ENCODE measurements around the gene DNAJA4.

DNA sequence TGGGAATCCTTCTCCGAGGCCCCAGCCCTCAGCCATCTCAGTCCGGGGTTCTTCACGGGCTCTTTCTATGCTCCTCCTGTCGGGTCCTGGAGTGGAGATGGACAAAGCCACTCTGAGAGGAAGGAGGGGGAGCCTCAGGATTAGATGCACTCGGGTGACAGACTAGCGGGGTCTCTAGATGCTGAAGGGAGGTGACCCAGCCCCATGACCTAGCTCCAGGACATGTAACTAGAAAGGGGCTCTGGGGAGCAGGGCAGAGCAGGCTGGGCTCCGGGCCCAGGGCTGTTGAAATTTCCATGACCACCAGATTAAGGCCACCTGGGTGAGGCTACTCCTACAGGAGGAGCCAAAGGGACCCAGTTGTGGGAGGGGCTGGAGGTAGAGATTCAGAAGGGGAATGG is 49.8 kb downstream of the DNAJA4 start:
- TF ChIP-seq, protein P1, sequence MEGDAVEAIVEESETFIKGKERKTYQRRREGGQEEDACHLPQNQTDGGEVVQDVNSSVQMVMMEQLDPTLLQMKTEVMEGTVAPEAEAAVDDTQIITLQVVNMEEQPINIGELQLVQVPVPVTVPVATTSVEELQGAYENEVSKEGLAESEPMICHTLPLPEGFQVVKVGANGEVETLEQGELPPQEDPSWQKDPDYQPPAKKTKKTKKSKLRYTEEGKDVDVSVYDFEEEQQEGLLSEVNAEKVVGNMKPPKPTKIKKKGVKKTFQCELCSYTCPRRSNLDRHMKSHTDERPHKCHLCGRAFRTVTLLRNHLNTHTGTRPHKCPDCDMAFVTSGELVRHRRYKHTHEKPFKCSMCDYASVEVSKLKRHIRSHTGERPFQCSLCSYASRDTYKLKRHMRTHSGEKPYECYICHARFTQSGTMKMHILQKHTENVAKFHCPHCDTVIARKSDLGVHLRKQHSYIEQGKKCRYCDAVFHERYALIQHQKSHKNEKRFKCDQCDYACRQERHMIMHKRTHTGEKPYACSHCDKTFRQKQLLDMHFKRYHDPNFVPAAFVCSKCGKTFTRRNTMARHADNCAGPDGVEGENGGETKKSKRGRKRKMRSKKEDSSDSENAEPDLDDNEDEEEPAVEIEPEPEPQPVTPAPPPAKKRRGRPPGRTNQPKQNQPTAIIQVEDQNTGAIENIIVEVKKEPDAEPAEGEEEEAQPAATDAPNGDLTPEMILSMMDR (IDR thresholded peaks at IDR 0.05; ENCODE audit: borderline replicate concordance, extremely low read depth, low read length, poor library complexity, severe bottlenecking): no peak
- TF ChIP-seq EZH2 (IDR thresholded peaks at IDR 0.05; ENCODE audit: borderline replicate concordance, low read depth, low read length, severe bottlenecking): no peak

Measured in DND-41 (cell line).